Stomach (tissue), 9 donors: ENCODE data around the gene TSKS. TPM values are rescaled to one million over a fixed set of nuclear protein-coding genes. Genes with fewer than 3 reads are reported as not detected.

Experiments used
- DNase-seq, 2 donors: peaks; one replicate each; pipeline versions ENCODE4 v3.0.0 to v3.0.0-alpha.2; 2013 to 2019
- H3K27ac ChIP-seq, 5 donors: fragments of 200-600 bp in 4 of 5; sonication (generic) in 4 of 5; one replicate each; pipeline ENCODE4 v1.5.1; 2013 to 2019; ENCODE audit warnings: mild to moderate bottlenecking in 1 of 5, moderate library complexity in 1 of 5
- H3K27me3 ChIP-seq, 3 donors: fragments of 200-600 bp; sonication (generic); one replicate each; pipeline ENCODE4 v1.5.1; 2017 to 2019; ENCODE audit warnings: mixed run types in 1 of 3
- H3K36me3 ChIP-seq, 4 donors: fragments of 200-600 bp; sonication (generic); 1 replicate in 3 of 4; 2 replicates in 1 of 4; pipeline ENCODE4 v1.5.1; 2016 to 2019
- H3K4me1 ChIP-seq, 4 donors: fragments of 200-600 bp; sonication (generic); one replicate each; pipeline ENCODE4 v1.5.1; 2016 to 2019
- H3K4me3 ChIP-seq, 4 donors: fragments of 200-600 bp; sonication (generic) in 3 of 4; one replicate each; pipeline ENCODE4 v1.5.1; 2016 to 2019; ENCODE audit warnings: mild to moderate bottlenecking in 1 of 4
- H3K9me3 ChIP-seq, 4 donors: fragments of 200-600 bp; sonication (generic); one replicate each; pipeline ENCODE4 v1.5.1; 2016 to 2019
- CTCF ChIP-seq, 7 experiments: fragments of 450-650 bp in 4 of 7; fragments of 200-600 bp in 3 of 7; sonication (generic) in 3 of 7; IDR thresholded peaks; one replicate each; pipeline ENCODE4 v1.5.1; 2016 to 2019; ENCODE audit warnings: antibody characterized with exemption in 7 of 7, control low read depth in 2 of 7, mild to moderate bottlenecking in 1 of 7
- EP300 ChIP-seq: sonication (generic); formaldehyde crosslinking; IDR thresholded peaks from one replicate; pipeline ENCODE4 v1.6.1; 2017; ENCODE audit warnings: antibody characterized with exemption
- POLR2A ChIP-seq, 4 donors: fragments of 450-650 bp; IDR thresholded peaks; one replicate each; pipeline ENCODE4 v1.6.1; 2016; ENCODE audit warnings: antibody characterized with exemption in 4 of 4, control low read depth in 2 of 4, mild to moderate bottlenecking in 1 of 4, moderate library complexity in 1 of 4
- POLR2AphosphoS5 ChIP-seq, 3 donors: sonication (generic); formaldehyde crosslinking; IDR thresholded peaks; one replicate each; pipeline ENCODE4 v1.6.1; 2016; ENCODE audit warnings: antibody characterized with exemption in 3 of 3
- WGBS, 5 donors: extraction: QIAGEN DNeasy Blood & Tissue Kit in 3 of 5; methylation state at CpG; one replicate each; pipeline versions ENCODE4 v1.1.5 to v1.1.7; 2013 to 2018; 5-methylcytosine and 5-hydroxymethylcytosine counted together
- intact Hi-C: fragments of 100-400 bp; cut with DNase I; formaldehyde crosslinking; loops from one replicate; pipeline ENCODE4 v1.15.1; 2023; ENCODE audit warnings: low total_unique reads
- polyA plus RNA-seq, 3 donors: library from polyadenylated mRNA; stranded (reverse); fragments of 200-250 nt; gene quantifications; one replicate each; pipeline ENCODE4 v1.2.3, GENCODE V29; 2013
- total RNA-seq, 5 donors: library from RNA; depleted of rRNA; stranded (reverse); fragments of >200 nt; gene quantifications; one replicate each; pipeline versions ENCODE4 v1.1.0 to v1.2.3, GENCODE V29; 2014 to 2016
- donor health status: healthy with polysubstance abuse.
- donor health status: Bipolar disorder and iron deficiency.
- donor health status: healthy.

The TSKS gene
- total and polyA plus RNA-seq, 8 donors = 0.73 TPM; not detected in 7

- Histone ChIP-seq H3K27me3 (no peaks in the 10 kb centered on the region), H3K36me3 (peaks cover 66 to 100% (median 100%) of the 10 kb centered on the region in 4 donors), H3K4me1 (peaks cover 0 to 31% (median 12%) of the 10 kb centered on the region in 4 donors), H3K9me3 (no peaks in the 10 kb centered on the region), H3K27ac (peak overlapping the region in 4 of 5 donors; percentile 39 to 72 (median 50)), H3K4me3 (peak overlapping the region; percentile 39 to 46 (median 42))
- TF ChIP-seq POLR2AphosphoS5 (IDR thresholded peaks at IDR 0.05) (peak in 2 of 3 donors; percentile 13 to 23), POLR2A (IDR thresholded peaks at IDR 0.05) (no peak), CTCF (IDR thresholded peaks at IDR 0.05) (peak in 2 of 7 experiments; percentile 12 to 28)
- WGBS, 5 donors = 39 to 65% (median 52%) methylated on average over 30 to 38 of the region's 38 CpGs
- DNase-seq = peak; percentile 69 to 96
- intact Hi-C loops = no loop called here
These were observed 39.0 kb upstream of the TSKS start for GRCh38 chr19:49801966-49802661.

GRCh38 chr19:49801401-49801888 lies 38.3 kb upstream of the TSKS start:
- Histone ChIP-seq H3K4me3 (peak overlapping the region; percentile 39 to 46 (median 42)), H3K9me3 (no peaks in the 10 kb centered on the region), H3K36me3 (peaks cover 68 to 100% (median 100%) of the 10 kb centered on the region in 4 donors), H3K27me3 (no peaks in the 10 kb centered on the region), H3K4me1 (peaks cover 0 to 31% (median 12%) of the 10 kb centered on the region in 4 donors), H3K27ac (peak overlapping the region in 4 of 5 donors; percentile 39 to 72 (median 50))
- peak in 1 of 2 donors; percentile 26 for DNase-seq
- intact Hi-C loops = no loop called here
- 57 to 91% (median 80%) methylated on average over 7 to 32 of the region's 32 CpGs for WGBS, 5 donors
- TF ChIP-seq EP300 (no peak), CTCF (IDR thresholded peaks at IDR 0.05) (no peak), POLR2A (IDR thresholded peaks at IDR 0.05) (no peak), POLR2AphosphoS5 (IDR thresholded peaks at IDR 0.05) (no peak)

GRCh38 chr19:49800771-49801170 lies 37.7 kb upstream of the TSKS start:
- Histone ChIP-seq H3K27me3 (no peaks in the 10 kb centered on the region), H3K36me3 (peaks cover 75 to 100% (median 100%) of the 10 kb centered on the region in 4 donors), H3K4me1 (peaks cover 0 to 30% (median 12%) of the 10 kb centered on the region in 4 donors), H3K4me3 (no peak overlapping the region), H3K27ac (no peak overlapping the region), H3K9me3 (no peaks in the 10 kb centered on the region)
- no peak for DNase-seq
- WGBS, 5 donors = 92 to 99% (median 95%) methylated on average over 9 to 10 of the region's 10 CpGs
- no peak for TF ChIP-seq CTCF (IDR thresholded peaks at IDR 0.05)
- intact Hi-C loops = no loop called here

GRCh38 chr19:49799798-49800376 lies 36.8 kb upstream of the TSKS start:
- Histone ChIP-seq H3K9me3 (no peaks in the 10 kb centered on the region), H3K4me3 (no peak overlapping the region), H3K27ac (no peak overlapping the region), H3K36me3 (peaks cover 81 to 100% (median 100%) of the 10 kb centered on the region in 4 donors), H3K4me1 (peaks cover 0 to 22% (median 12%) of the 10 kb centered on the region in 4 donors), H3K27me3 (no peaks in the 10 kb centered on the region)
- DNase-seq = no peak
- no peak for TF ChIP-seq EP300
- no peak for TF ChIP-seq POLR2AphosphoS5 (IDR thresholded peaks at IDR 0.05)
- 90 to 100% (median 94%) methylated on average over 1 to 25 of the region's 25 CpGs for WGBS, 5 donors
- intact Hi-C loops = loop anchor here (10.0 kb wide), 1 partner anchor 95 kb away; no protein-coding TSS in a partner anchor
